ENCODE measurements around the gene HK3. TPM values are rescaled to one million over a fixed set of nuclear protein-coding genes. Genes with fewer than 3 reads are reported as not detected.

The HK3 gene
- total RNA-seq, 1 donor: not detected

- DNase-seq (ENCODE audit: low read depth): no peak
- TF ChIP-seq CTCF (IDR thresholded peaks at IDR 0.05; ENCODE audit: insufficient read depth, low read depth, low read length): no peak
- no peak overlapping the region for H3K4me3 ChIP-seq (ENCODE audit: low read depth, low read length)
Measured at GRCh38 chr5:176904276-176904675, 5.1 kb upstream of the HK3 start.

GRCh38 chr5:176902911-176903664, 3.9 kb upstream of the HK3 start:
- H3K4me3 ChIP-seq (ENCODE audit: low read depth, low read length): no peak overlapping the region
- no peak for TF ChIP-seq CTCF (IDR thresholded peaks at IDR 0.05; ENCODE audit: insufficient read depth, low read depth, low read length)
- no peak for DNase-seq (ENCODE audit: low read depth)

GRCh38 chr5:176902102-176902814, 3.1 kb upstream of the HK3 start:
- DNase-seq (ENCODE audit: low read depth): no peak
- TF ChIP-seq CTCF (IDR thresholded peaks at IDR 0.05; ENCODE audit: insufficient read depth, low read depth, low read length): no peak
- no peak overlapping the region for H3K4me3 ChIP-seq (ENCODE audit: low read depth, low read length)

GRCh38 chr5:176901260-176902101, 2.3 kb upstream of the HK3 start:
- no peak overlapping the region for H3K4me3 ChIP-seq (ENCODE audit: low read depth, low read length)
- no peak for DNase-seq (ENCODE audit: low read depth)
- no peak for TF ChIP-seq CTCF (IDR thresholded peaks at IDR 0.05; ENCODE audit: insufficient read depth, low read depth, low read length)

- TF ChIP-seq CTCF (IDR thresholded peaks at IDR 0.05; ENCODE audit: insufficient read depth, low read depth, low read length): no peak
- no peak overlapping the region for H3K4me3 ChIP-seq (ENCODE audit: low read depth, low read length)
- DNase-seq (ENCODE audit: low read depth): no peak
Measured at GRCh38 chr5:176900780-176901204, 1.6 kb upstream of the HK3 start.

GRCh38 chr5:176899946-176900779, 1.0 kb upstream of the HK3 start:
- H3K4me3 ChIP-seq (ENCODE audit: low read depth, low read length): no peak overlapping the region
- no peak for DNase-seq (ENCODE audit: low read depth)
- no peak for TF ChIP-seq CTCF (IDR thresholded peaks at IDR 0.05; ENCODE audit: insufficient read depth, low read depth, low read length)

Data from fibroblast of villous mesenchyme (primary cell).